NCI-H1694 treated with DMSO at 0.1 percent for 48 hours (cell line): ENCODE measurements around the gene THADA.
"Not testable (repeated sequence)": the region's sequence is repeated elsewhere in the genome, so short reads cannot be mapped to it uniquely, and the experiment has no call there.

Experiments used
- DNase-seq: peaks from one replicate; lab custom pipeline; 2025; lab: John Stamatoyannopoulos, UW

THADA gene, protein sequence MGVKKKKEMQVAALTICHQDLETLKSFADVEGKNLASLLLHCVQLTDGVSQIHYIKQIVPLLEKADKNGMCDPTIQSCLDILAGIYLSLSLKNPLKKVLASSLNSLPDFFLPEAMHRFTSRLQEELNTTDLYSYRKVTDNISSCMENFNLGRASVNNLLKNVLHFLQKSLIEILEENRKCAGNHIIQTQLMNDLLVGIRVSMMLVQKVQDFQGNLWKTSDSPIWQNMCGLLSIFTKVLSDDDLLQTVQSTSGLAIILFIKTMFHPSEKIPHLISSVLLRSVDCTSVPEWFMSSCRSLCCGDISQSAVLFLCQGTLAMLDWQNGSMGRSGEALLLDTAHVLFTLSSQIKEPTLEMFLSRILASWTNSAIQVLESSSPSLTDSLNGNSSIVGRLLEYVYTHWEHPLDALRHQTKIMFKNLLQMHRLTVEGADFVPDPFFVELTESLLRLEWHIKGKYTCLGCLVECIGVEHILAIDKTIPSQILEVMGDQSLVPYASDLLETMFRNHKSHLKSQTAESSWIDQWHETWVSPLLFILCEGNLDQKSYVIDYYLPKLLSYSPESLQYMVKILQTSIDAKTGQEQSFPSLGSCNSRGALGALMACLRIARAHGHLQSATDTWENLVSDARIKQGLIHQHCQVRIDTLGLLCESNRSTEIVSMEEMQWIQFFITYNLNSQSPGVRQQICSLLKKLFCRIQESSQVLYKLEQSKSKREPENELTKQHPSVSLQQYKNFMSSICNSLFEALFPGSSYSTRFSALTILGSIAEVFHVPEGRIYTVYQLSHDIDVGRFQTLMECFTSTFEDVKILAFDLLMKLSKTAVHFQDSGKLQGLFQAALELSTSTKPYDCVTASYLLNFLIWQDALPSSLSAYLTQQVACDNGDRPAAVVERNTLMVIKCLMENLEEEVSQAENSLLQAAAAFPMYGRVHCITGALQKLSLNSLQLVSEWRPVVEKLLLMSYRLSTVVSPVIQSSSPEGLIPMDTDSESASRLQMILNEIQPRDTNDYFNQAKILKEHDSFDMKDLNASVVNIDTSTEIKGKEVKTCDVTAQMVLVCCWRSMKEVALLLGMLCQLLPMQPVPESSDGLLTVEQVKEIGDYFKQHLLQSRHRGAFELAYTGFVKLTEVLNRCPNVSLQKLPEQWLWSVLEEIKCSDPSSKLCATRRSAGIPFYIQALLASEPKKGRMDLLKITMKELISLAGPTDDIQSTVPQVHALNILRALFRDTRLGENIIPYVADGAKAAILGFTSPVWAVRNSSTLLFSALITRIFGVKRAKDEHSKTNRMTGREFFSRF (N-terminal part only)

GRCh38 chr2:43595603-43596412 lies at the start of gene THADA:
Gene THADA, minus strand, starts transcription at chr2:43596038. Its CDS starts 3,646 bp downstream, at chr2:43592392.
- DNase-seq: peak; percentile 95

DNA sequence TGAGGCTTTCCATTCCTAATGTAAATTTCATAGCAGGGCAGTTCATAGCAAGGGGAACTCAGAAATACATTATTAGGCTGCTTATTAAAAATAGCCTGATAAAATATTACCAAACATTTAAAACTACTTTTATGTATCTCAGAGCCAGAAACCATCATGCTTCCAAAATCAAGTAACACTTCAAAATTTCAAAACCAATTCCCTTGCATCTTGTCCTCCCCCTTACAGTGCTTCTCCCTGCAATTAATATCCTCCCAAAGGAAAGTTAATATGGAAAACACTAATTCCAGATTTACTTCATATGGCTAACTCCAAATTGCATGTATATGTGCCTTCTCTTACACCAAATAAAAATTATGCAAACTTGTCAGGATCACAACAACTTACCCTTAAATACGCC lies 47.8 kb upstream of the THADA start:
- DNase-seq: no peak

DNA sequence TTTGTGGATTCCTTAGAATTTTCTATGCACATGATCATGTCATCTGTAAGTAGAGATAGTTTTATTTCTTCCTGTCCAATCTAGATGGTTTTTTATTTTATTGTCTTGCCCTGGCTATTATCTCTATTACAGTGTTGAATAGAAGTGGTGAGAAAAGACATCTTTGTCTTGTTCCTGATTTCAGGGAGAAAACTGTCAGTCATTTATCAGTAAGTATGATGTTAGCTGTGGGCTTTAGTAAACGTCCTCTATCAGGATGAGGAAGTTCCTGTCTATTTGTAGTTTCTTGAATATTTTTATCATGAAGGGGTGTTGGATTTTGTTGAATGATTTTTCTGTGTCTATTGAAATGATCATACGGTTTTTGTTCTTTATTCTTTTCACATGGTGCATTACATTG lies 46.5 kb upstream of the THADA start:
- no peak for DNase-seq

DNA sequence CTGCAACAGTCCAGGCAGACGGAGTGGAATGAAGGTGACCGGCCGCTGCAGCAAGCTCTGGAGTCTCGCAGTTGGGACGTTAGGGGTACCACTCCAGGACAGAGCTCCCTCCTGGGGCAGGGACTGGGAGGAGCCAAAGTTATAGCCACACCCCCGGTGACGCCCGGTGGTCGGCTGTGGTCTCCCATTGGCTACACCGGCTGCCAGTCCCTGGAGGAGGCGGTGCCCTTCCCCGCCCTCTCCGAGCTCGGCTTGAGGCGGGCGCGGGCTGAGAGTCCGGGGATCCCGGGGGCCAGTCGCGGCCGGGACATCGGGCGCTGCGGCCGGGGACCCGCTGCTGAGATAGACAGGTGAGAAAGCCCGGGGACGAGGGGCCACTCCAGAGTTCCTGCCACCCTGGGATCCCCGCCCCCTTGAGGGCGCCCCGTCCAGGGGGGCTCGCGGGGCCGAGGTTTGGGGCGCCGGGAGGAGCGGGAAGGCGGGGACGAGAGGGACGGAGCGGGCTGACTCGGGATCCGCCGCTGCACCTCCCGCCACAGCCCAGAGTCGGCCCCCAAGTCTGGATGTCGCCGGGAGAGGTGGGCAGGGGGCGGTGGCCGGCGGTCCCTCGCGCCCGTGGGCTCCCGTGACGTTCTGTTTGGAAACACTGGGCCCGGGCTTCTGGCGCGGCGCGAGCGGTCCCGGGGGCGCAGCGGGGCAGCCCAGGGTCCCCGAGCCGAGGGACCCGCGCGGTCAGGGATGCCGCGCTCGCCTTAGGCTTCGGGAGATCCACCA lies 41.4 kb upstream of the THADA start, which contains the start of gene PLEKHH2:
PLEKHH2 (plus strand) TSS at position 231 of the 774 bp plus-strand sequence. CDS start 7,414 bp downstream, outside the sequence.
- DNase-seq: peak; percentile 53

GRCh38 chr2:43636621-43637020 lies 40.8 kb upstream of the THADA start:
- DNase-seq: no peak

- not testable (repeated sequence) for DNase-seq
Measured at GRCh38 chr2:43636153-43636552, 40.3 kb upstream of the THADA start.

- no peak for DNase-seq
Measured at GRCh38 chr2:43634604-43635306, 38.9 kb upstream of the THADA start.

- no peak for DNase-seq
Measured at GRCh38 chr2:43631618-43632317, 35.9 kb upstream of the THADA start.

DNA sequence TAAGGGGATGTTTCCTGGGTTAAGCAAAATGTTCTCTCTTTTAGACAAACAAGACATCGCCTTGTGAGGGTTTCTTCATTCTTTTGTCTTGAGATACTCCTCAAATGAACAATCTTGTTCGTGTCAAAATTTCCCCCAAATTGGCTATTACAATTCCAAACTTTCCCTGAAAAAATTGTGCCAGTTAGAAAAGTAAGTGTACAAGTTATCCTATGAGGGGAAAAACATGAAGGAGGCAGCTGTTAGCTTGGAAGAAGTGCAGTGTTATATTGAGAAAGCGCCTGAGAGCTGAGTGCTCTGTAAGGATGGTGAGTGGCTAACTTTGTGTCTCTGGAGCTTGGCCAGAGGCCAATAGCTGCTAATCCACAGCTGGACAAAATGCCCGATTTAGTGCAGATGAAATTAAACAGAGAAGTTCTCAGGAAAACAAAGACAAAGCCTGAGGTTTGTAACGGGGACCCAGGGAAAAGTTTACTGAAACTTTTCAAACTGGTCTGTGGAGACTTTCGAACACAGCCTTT lies 27.2 kb upstream of the THADA start:
- DNase-seq: no peak

GRCh38 chr2:43619511-43619910 lies 23.7 kb upstream of the THADA start:
- DNase-seq: no peak

DNA sequence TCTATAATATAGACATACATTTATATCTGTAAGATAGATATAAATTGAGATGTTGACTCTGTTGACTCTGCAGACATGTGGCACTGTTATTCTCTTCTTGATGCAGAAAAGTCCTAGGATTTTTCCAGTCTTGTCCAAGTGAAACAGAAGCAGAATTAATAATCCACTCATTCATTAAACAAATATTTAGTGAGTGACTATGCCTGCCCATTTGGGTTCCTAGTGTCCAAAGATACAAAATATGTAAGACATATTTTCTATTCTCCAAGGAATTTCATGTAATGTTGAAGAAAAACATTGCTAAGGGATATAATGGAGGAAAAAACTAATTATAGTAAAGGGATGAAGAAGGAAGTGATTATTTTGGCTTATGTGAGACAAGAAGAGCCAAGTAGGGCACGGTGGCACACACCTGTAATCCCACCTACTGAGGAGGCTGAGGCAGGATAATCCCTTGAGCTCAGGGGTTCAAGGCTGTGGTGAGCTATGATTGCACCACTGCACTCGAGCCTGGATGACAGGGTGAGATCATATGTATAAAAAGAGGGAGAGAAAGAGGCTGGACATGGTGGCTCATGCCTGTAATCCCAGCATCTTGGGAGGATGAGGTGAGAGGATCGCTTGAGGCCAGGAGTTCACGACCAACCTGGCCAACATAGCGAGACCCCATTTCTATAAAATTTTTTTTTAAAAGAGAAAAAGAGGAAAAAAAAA lies 21.3 kb upstream of the THADA start:
- no peak for DNase-seq

- DNase-seq: no peak
Measured at GRCh38 chr2:43612944-43613343, 17.1 kb upstream of the THADA start.

DNA sequence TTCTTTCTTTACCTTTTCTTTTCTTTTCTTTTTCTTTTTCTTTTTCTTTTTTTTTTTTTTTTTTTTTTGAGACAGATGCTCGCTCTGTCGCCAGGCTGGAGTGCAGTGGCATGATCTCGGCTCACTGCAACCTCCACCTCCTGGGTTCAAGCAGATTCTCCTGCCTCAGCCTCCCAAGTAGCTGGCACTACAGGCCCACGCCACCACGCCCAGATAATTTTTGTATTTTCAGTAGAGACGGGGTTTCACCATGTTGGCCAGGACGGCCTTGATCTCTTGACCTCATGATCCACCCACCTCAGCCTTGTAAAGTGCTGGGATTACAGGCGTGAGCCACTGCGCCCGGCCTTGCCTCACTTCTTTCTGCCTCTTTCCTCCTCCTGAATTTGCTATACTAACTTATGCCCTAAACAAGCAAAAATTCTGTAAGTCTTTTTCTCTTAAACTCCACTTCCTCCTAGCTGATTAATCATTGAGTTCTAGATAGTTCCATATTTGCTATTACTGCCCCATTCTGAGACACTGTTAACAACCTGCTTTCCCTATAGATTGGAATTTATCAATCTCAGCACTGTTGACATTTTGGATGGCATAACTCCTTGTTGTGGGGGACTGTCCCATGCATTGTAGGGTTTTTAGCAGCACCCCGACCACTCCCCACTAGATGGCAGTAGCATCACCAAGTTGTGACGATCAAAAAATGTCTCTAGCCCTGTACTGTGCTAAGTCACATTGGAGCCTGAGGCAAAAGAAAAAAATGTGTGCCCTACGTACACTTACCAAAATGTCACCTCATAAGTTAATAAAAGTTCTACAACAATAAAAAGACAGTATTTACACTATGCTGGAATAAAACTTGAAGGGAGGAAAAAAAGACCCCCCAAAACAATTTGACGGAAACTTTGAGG lies 16.4 kb upstream of the THADA start:
- peak; percentile 73 for DNase-seq

GRCh38 chr2:43610361-43610760 lies 14.5 kb upstream of the THADA start:
- DNase-seq: no peak

- peak; percentile 64 for DNase-seq
Measured at GRCh38 chr2:43609290-43609918, 13.6 kb upstream of the THADA start.

- DNase-seq: no peak
Measured at GRCh38 chr2:43605851-43606250, 10.0 kb upstream of the THADA start.
